Measurements from ENCODE around the gene MYO7B.

MYO7B gene

DNA sequence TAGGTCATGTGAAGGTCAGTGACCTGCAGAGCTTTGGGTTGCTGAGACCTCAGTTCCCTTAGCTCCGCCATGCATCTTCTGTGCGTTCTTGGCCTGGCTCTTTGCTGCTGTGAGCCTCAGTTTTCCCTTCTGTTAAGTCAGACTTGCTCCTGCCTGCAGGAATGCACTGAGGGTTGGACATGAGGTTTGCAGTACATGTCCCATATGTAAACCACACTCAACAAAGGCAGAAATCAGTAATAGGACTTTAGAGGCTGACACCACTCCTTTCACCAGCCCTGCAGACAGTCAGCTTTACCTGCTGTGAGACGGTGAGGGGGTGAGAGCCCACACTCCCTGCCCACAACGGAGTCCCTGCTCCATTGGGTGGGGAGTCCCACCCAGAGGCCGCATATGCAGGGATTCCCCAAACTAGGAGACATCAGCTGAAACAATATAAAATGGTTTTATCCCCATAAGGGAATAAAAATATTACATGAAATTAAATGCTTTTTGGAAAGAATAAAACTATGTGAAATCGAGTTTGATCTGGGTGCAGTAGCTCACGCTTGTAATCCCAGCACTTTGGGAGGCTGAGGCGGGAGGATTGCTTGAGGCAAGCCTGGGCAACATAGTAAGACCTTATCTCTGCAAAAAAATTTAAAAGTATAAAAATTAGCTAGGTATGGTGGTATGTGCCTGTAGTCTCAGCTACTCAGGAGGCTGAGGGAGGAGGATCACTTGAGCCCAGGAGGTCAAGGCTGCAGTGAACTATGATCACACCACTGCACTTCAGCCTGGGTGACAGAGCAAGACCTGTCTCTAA, 55.1 kb downstream of the MYO7B start:
- no peak for DNase-seq

DNA sequence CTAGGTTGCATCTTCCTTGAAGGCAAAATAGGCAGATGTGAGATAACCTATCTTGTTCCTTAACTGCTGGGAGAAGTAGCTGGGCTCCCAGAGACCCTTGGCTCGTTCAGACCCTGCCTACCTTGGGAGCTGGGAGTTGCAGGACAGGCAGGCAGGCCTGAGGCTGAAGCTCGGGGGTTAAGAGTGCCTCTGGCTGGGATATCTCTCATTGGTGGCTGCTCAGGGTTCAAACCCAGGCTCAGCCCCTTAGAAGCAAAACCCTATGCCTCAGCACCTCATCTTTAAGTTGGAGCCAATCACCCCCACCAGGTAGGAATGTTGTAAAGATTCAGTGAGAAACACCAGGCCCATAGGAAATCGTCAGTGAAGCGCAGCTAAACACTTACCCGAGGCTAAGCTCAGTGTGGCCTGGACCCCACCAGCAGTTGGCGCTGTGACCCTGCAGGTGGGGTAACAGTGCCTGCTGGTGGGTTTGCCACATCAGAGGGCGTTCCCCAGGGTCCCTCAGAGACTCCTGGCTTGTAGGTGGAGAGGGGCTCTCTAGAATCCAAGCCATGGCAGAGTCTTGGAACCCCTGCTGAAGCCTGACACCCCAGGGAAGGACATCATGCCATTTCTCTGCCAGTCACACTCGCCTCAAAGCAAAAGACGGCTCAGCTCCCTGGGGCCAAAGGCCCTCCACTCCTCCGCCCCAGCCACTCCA, 55.9 kb downstream of the MYO7B start:
- peak; percentile 59 to 65 for DNase-seq

DNA sequence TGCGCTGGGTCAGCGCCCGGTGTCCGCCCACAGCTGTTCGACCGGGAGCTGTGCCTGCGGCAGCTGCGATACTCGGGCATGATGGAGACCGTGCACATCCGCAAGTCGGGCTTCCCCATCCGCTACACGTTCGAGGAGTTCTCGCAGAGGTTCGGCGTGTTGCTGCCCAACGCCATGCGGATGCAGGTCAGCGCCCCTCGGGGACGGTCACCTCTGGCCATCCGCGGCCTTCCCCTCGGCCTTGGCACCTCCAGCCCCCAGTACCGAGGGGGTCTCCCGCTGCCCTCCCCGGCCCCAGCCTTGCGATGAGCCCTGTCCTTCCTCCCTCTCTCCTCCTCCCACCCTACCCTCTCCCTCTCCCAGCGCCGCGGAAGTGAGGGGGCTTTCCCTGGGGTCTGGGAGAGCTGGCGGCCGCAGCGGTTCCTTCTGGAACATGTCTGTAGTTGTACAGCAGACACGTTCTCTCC, 57.3 kb downstream of the MYO7B start:
- DNase-seq = no peak

DNA sequence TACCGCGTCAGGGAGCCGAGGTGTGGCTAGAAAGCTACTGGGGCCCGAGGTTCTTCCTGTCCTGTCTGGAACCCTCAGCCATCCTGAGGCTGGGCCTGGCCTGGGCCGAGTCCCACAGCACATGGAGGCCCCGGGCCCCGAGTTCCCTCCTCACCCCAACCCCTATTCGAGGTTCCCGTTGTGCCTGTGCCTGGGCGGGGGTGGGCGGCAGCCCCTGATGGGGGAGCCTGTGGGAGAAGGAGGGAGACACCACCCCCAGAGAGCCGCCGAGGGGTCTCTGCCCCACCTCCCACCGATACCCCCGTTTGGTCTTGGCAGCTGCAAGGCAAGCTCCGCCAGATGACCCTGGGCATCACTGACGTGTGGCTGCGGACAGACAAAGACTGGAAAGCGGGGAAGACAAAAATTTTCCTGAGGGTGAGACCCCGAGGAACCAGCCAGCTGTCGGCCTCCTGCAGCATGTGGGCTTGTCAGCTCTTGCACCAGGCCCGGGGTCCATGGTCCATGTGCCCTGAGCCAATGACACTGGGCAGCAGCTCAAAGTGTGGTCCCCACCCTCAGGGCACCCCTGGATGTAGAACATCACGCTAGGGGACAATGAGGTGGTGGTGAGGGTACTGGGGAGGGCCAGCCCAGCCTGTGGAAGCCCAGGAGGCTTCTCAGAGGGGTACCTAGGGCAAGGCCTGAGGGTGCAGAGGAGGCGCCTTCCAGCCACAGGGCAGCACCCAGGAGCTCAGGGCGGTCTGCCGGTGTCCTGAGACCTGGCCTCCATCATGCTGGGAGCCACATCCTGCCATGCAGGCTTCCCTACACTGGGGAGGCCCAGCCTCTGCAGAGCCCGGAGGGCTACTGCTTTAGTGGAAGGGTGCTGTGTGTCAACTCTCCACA, 58.0 kb downstream of the MYO7B start:
- no peak for DNase-seq

DNA sequence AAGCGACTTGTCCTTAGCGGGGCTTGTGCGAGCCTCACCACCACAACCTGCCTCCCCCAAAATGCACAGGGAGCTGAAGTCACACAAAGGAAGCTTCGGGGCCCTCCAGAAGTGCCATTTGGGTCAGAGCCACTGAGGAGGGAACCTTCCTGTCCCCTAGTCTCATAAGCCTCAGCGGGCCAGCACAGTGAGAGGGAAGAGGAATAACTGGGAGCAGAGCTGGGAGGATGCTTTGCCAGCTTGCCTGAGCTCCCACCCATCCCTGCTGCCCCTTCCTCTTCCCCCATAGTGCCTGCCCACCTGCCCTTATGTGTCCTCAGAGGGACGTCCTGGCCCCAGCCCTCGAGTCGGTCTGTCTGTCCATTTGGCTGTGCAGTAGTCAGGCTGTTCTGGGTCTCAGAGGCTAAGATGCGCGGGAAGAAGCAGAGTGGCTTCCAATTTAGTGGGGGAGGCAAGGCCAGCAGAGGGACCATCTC, 58.7 kb downstream of the MYO7B start:
- DNase-seq = no peak

DNA sequence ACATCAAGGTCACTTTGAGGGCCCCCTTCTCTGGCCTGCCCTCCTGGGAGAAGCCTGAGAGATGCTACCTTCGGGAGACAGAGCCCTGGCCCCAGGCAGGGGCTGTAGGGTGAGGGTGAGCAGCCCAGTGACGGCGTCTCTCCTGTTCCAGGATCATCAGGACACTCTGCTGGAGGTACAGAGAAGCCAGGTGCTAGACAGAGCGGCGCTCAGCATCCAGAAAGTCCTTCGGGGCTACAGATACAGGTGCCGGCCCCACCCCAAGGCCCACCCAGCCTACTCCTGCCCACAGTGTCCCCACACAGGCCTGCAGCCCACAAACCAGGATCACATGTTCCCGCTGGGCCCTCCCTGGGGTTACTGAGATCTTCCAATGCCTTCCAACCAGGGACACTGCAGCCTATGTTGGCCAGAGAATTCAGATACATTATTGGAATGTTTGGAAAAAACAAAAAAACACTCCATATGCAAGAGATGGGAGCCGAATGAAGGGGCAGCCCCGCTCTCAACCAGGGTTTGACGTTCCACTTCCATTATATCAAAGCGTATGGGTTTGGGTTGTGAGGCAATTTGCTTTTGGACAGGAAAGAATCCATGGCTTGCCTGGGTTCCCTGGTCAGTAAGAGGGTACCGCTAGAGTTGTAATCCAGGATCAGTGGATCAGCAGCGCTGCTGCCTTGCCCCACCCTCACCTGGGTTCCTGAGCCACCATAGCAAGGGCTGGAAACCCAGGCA, 61.0 kb downstream of the MYO7B start:
- DNase-seq = no peak

DNA sequence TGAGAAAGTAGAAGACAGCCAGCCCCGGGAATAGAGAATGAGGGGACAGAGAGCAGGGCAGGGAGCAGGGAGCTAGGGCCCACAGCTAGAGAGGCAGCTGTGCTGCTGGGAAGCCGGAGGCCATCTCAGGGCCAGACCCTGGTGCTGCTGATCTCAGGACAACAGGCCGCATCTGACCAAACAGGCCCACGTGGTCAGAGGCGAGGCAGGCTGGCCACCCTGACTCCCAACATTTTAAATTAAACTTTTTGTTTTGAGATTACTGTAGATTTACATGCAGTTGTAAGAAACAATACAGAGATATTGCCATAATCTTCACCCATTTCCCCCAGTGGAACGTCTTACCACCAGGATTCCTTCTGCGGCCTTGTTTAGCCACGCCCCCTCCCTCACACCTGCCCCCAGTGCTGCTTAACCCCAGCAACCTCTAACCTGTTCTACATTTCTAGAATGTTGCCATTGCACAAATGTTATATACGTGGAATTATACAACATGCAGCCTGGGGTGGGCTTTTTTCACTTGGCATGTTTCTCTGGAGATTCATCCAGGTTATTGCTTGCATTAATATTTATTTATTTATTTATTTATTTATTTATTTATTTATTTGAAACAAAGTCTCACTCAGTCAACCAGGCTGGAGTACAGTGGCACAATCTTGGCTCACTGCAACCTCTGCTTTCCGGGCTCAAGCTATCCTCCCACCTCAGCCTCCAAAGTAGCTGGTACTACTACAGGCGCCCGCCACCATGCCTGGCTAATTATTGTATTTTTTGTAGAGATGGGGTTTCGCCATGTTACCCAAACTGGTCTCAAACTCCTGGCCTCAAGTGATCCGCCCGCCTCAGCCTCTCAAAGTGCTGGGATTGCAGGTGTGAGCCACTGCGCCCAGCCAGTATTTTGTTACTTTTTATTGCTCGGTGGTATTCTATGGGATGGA, 61.8 kb downstream of the MYO7B start:
- no peak for DNase-seq

DNA sequence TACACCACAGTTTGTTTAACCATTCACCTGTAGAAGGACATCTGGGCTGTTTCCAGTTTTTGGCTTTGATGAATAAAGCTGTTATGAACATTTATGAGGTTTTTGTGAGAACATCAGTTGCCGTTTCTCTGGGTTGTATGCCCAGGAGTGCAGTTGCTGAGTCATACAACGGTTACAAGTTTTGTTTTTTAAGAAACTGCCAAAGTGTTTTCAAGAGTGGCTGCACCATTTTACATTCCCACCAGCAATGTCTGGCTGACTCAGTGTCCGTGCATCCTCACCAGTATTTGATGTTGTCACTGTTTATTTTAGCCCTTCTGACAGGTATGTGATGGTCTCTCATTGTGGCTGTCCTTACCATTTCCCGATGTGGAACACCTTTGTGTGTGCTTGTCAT, 62.5 kb downstream of the MYO7B start:
- no peak for DNase-seq

DNA sequence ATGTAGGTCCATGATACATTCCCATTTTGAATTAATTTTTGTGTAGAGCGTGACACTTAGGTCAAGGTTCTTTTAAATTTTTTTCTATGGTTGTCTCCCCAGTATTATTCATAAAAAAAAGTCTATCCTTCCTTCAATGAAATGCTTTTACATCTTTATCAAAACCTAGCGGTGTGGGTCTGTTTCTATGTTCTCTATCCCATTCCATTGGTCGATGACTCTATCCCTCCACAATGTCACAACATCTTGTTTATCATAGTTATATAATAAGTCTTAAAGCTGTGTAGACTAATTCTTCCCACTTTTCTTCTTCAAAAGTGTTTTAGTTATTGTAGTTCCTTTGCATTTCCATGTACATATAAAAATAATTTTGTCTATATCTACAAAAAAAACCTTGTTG, 63.2 kb downstream of the MYO7B start:
- DNase-seq = no peak

DNA sequence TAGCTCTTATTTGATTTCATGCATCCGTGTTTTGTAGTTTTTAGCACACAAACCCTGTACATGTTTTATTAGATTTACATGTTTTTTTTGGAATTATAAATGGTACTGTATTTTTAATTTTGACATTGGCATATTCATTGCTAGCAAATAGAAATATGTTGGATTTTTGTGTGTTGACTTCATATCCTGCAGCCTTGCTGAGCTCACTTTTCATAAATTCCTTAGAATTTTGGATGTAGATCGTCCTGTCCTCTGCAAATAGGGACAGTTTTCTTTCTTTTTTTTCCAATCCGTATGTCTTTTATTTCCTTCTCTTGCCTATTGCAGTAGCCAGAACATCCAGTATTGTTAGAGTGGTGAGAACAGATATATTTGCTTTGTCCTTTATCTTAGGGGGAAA, 63.7 kb downstream of the MYO7B start:
- DNase-seq = no peak

DNA sequence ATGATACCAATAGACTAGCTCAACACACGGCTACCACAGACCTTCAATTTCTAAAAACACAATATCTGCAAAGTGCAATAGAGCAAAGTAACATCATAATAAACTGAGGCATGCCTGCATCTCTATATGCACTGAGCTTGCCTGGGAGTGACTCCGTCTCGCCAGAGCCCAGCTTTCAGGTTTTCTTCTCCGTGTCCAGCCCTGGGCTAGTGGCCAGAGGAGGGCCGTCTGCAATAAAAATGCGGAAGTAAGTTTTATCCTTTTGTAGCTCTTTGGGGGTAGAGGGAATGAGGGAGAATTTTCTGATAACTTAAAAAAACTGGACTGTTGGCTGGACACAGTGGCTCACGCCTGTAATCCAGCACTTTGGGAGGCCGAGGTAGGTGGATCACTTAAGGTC, 69.5 kb downstream of the MYO7B start:
- DNase-seq = no peak

DNA sequence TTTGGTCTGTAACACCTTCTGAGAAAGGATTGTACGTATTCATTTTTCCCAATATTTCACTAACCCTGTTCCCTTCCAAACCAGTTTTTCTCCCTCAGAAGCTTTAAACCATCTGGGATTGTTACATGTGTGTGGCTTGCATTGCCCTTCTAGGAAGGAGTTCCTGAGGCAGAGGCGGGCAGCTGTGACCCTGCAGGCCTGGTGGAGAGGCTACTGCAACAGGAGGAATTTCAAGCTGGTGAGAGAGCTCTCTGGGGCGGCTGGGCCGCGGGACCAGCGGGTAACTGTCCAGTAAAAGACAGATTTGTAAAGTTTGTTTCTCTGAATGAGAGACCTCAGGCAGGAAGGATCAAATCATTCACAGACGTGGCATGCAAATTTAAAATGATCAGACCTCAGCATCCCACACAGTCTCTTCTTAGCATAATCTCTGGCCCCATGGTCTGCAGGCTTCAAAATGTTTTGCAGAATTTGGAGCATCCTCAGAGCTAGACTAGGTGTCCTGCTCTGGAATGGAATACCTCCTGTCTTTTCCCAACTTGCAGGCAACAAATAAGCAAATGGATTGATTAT, 70.3 kb downstream of the MYO7B start:
- no peak for DNase-seq

DNA sequence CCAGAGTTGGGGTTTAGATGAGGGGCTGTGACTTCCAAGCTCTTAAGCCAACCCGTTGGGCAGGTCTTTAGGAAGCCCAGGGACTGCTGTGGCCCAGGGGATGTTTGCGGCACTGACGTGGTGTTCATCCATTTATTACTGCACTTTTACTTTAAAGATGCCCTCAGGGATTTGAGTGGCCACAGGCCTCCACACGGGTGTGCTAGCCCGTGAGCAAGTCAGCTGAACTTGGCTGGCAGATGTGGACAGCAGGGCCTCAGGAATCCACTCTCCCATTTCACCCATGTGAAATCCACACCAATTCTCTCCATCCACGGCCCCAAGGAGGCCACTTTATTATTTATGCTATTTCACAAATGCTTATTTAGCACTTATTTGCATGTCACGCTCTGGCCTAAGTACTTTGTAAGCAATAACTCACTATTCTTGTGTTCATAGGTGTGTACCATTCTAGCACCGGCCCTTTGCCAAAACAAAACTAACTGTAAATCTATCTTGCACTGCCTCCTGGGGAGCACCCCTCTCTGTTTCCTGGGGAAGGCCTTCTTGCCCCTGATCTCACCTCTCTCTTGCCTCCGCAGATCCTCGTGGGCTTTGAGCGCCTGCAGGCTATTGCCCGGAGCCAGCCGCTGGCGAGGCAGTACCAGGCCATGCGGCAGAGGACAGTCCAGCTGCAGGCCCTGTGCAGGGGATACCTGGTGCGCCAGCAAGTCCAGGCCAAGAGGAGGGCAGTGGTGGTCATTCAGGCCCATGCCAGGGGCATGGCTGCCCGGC, 71.3 kb downstream of the MYO7B start:
- no peak for DNase-seq

DNA sequence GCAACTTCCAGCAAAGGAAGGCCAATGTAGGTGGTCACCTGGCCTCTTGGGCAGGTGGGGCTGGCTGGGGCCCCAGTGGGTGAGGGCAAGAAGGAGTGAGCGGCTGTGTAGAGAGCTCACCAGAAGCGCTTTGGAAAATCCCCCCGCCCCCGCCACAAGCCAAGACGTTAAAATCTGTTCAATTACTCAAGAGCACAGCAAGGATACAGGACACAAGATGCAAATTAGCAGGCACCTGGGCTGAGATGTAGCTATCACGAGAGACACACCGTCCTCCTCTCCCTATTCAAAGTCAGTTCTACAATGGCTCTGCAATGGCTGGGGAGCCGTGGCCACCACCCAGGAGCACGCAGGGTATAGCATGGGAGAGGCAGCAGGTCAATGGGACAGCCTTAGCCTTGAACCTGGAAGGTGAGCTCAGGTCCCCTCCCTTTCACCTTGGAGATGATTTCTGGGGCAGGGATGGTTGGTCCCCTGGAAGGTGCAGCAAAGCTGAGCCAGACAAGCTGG, 72.0 kb downstream of the MYO7B start:
- no peak for DNase-seq

DNA sequence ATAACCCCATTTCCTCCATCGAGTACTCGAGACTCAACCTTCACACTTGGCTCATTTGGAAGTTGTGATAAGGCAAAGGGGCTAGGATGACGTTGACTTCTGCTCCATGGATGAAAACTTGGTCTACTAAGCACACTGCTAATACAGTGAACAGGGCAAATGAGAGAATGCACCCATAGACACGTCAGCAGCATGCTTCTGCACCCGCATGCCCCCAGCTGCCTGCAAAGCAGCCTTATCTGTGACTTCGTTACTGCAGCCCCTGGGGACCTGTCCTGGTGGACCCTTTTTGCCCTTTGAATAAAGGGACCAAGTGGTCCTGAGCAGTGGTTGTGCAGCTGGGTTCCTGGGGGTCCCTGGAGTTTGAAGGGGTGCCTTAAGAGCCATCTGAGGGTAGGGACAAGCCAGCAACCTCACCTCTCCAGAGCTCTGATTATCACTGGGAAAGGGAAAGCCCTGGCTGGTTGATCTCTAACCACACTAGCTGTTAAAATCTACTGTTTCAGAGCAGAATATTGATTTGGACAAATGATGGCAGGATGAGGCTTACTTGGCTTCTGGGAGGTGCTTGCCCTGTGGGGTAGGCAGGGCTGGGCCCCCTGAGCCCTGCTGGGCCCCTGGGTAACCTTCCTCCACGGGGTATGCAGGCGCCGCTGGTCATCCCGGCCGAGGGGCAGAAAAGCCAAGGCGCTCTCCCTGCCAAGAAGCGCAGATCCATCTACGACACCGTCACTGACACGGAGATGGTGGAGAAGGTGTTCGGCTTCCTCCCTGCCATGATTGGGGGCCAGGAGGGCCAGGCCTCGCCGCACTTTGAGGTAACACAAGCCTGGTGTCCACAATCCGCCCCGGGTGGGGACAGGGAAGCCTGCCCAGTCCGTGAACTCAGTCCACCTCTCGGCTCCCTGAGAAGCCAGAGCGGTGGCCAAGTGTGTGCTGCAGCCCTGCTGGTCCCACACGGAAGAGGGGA, 72.9 kb downstream of the MYO7B start:
- DNase-seq = no peak

DNA sequence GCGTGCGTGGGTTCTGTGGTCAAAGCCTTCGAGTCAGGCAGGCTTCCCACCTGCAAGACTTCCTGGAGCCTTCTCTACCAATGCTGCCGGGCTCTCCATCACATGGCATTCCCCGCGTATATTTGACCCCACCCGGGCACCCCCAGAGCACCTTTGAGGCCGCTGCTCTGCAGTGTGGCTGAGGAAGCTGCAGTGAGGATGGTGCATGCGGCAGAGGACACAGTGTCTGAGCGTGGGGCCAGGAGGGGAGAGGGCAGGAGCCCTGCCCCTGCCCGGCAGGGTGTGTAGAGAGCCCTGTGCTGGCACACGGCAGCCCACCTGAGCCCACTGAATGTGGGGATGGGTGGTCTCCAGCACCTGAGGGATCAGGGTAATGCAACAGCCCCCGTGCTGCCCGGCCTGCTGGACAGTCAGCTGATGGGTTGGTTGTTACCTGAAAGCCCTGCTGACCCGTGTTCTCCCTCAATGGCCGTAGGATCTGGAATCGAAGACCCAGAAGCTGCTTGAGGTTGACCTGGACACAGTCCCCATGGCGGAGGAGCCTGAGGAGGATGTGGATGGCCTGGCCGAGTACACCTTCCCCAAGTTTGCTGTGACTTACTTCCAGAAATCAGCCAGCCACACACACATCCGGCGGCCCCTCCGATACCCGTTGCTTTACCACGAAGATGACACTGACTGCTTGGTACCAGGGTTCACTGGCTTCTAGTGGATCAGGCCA, 73.7 kb downstream of the MYO7B start:
- DNase-seq = no peak

DNA sequence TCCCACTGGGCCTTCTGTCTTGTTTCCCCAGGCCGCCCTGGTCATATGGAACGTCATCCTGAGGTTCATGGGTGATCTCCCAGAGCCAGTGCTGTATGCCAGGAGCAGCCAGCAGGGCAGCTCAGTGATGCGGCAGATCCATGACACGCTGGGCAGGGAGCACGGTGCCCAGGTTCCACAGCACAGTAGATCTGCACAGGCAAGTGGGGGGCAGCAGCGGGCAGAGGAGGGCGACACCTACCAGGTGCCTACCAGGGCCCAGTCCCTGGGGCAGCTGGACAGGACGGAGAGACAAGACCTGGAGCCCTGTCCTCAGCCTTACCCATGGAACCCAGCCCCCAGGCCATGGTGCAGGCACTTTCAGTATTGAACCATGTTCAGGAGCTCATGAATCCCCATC, 74.3 kb downstream of the MYO7B start:
- no peak for DNase-seq

DNA sequence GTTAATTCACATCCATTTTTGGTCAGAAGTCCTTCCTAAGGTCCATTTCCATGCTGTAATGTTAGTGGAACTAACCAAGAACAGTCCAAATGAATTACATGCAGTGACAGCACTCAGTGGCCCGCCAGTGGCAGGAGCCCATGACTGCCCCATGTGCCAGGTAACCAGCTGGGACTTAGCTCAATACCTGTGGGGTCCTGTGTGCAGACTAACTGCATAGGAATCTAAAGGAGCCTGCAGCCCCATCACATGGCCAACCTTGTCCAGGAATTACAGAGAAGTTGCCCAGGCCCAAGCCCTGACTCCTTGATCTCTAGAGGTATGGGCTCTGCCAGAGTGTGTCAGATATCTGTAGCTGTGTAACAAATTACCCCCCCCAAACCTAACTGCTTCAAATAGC, 75.1 kb downstream of the MYO7B start:
- DNase-seq = no peak

Measured in Kasumi-1 (cell line).